Measurements from ENCODE around the gene DPY19L1.
"Not testable (repeated sequence)": the region's sequence is repeated elsewhere in the genome, so short reads cannot be mapped to it uniquely, and the experiment has no call there.

DNA sequence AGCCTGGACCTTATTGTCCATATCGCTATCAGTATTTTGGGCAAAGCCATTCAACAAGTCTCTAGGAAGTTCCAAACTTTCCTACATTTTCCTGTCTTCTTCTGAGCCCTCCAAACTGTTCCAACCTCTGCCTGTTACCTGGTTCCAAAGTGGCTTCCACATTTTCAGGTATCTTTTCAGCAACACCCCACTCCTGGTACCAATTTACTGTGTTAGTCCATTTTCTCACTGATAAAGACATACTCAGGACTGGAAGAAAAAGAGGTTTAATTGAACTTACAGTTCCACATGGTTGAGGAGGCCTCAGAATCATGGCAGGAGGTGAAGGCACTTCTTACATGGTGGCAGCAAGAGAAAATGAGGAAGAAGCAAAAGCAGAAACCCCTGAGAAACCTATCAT, 153.4 kb downstream of the DPY19L1 start:
- TF ChIP-seq, protein P1, sequence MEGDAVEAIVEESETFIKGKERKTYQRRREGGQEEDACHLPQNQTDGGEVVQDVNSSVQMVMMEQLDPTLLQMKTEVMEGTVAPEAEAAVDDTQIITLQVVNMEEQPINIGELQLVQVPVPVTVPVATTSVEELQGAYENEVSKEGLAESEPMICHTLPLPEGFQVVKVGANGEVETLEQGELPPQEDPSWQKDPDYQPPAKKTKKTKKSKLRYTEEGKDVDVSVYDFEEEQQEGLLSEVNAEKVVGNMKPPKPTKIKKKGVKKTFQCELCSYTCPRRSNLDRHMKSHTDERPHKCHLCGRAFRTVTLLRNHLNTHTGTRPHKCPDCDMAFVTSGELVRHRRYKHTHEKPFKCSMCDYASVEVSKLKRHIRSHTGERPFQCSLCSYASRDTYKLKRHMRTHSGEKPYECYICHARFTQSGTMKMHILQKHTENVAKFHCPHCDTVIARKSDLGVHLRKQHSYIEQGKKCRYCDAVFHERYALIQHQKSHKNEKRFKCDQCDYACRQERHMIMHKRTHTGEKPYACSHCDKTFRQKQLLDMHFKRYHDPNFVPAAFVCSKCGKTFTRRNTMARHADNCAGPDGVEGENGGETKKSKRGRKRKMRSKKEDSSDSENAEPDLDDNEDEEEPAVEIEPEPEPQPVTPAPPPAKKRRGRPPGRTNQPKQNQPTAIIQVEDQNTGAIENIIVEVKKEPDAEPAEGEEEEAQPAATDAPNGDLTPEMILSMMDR (IDR thresholded peaks at IDR 0.05): not testable (repeated sequence)
- TF ChIP-seq POLR2A (IDR thresholded peaks at IDR 0.05): not testable (repeated sequence)

All from Peyer's patch (tissue), 4 donors.